HT-29 (cell line): ENCODE data around the gene MRPL33. TPM values are rescaled to one million over a fixed set of nuclear protein-coding genes. Genes with fewer than 3 reads are reported as not detected.
A peak's percentile ranks its signal among the peaks of the same experiment; 100 is the strongest.

Experiments used
- DNase-seq: peaks from one replicate; pipeline ENCODE4 v3.0.0-alpha.2; 2015; ENCODE audit warnings: low spot score
- total RNA-seq: library from RNA; depleted of rRNA; stranded (reverse); fragments of >200 nt; shearing (Covaris generic); gene quantifications from 2 replicates; pipeline ENCODE4 v1.2.3, GENCODE V29; 2014; rRNA removed

The MRPL33 gene
- 64.9 and 72.1 TPM in 2 replicates for total RNA-seq

GRCh38 chr2:27771548-27772335, at the start of gene MRPL33:
TSS of gene MRPL33 (plus strand) at chr2:27771719. CDS start at chr2:27771778, 59 bp downstream.
- DNase-seq, result peak; percentile 94

- no peak for DNase-seq
Observed at GRCh38 chr2:27721884-27722485, 49.5 kb upstream of the MRPL33 start.

GRCh38 chr2:27723372-27724144, 48.0 kb upstream of the MRPL33 start:
- DNase-seq, result peak; percentile 79

GRCh38 chr2:27724191-27724590, 47.3 kb upstream of the MRPL33 start:
- DNase-seq, result no peak

GRCh38 chr2:27724905-27725701, 46.4 kb upstream of the MRPL33 start:
- DNase-seq, result no peak

- DNase-seq, result no peak
Observed at GRCh38 chr2:27727257-27727656, 44.3 kb upstream of the MRPL33 start.

GRCh38 chr2:27728081-27728858, 43.2 kb upstream of the MRPL33 start:
- no peak for DNase-seq

- no peak for DNase-seq
Observed at GRCh38 chr2:27729198-27729597, 42.3 kb upstream of the MRPL33 start.

- DNase-seq, result no peak
Observed at GRCh38 chr2:27729614-27730013, 41.9 kb upstream of the MRPL33 start.

- no peak for DNase-seq
Observed at GRCh38 chr2:27730261-27730662, 41.3 kb upstream of the MRPL33 start.

GRCh38 chr2:27730980-27731691, 40.4 kb upstream of the MRPL33 start:
- no peak for DNase-seq

- DNase-seq, result no peak
Observed at GRCh38 chr2:27734305-27734704, 37.2 kb upstream of the MRPL33 start.

- DNase-seq, result peak; percentile 63
Observed at GRCh38 chr2:27735263-27735904, 36.1 kb upstream of the MRPL33 start.

GRCh38 chr2:27736031-27736889, 35.3 kb upstream of the MRPL33 start:
- DNase-seq, result no peak

GRCh38 chr2:27736890-27737204, 34.7 kb upstream of the MRPL33 start:
- no peak for DNase-seq

GRCh38 chr2:27737676-27738348, 33.7 kb upstream of the MRPL33 start:
- no peak for DNase-seq

- DNase-seq, result no peak
Observed at GRCh38 chr2:27738349-27739057, 33.0 kb upstream of the MRPL33 start.

GRCh38 chr2:27739058-27739373, 32.5 kb upstream of the MRPL33 start:
- DNase-seq, result no peak
